ENCODE measurements around the gene ACD.

ACD gene

DNA sequence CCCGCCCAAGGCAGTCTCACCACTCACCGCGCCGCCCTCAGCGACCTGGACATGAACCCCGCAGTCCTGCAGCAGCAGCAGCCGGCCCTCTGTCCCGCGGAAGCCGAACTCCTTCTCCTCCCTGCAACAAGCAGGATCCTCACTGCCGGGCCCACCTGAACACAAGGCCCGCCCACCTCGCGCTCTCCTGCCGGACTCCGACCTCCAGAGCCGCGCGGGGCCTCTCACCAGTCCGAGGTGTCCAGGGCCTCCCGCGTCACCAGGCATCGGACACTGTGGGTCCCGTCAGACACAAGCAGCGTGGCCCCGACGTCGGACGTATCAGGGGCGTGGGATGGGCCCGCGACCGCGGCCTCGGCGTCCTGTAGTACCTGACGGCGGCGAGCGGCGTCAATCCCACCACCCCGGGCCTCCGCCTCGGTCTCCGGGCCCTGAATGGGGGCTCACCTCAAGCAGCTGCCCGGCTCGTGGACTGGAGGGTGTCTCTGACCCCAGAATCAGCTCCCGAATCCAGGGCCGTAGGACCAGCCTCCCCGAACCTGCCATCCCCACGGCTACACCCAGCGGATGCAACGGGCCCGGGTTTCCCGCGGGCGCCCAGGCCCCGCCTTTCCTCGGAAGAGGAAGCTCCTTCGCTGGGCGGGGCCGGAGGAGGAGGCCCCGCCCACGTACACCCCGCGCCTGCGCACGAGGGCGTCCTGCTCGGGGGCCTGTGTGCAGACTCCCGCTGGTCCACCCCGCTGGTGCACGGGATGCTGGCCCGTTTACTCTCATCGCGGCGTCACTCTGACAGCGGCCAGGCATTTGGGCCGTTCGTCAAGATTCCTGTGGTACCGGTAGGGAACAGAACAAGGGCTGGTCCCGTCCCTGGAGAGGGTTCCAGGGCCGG, at the start of gene ACD (continued):
- no peak for TF ChIP-seq MEIS1 (CRISPR knock-in tag; IDR thresholded peaks at IDR 0.05; ENCODE audit: borderline replicate concordance)
- no peak for TF ChIP-seq ZNF548 (tag by site-specific recombination; IDR thresholded peaks at IDR 0.05)
- no peak for TF ChIP-seq WT1 (tag by site-specific recombination; IDR thresholded peaks at IDR 0.05)
- no peak for TF ChIP-seq ZNF311 (tag by site-specific recombination; IDR thresholded peaks at IDR 0.05; ENCODE audit: borderline replicate concordance)
- peak; percentile 77 for TF ChIP-seq ZNF777 (tag by site-specific recombination; IDR thresholded peaks at IDR 0.05; ENCODE audit: borderline replicate concordance)
- no peak for TF ChIP-seq ZNF660 (tag by site-specific recombination; IDR thresholded peaks at IDR 0.05)
- peak; percentile 87 for TF ChIP-seq ZIC2 (tag by site-specific recombination; IDR thresholded peaks at IDR 0.05)
- no peak for TF ChIP-seq ZNF426 (tag by site-specific recombination; IDR thresholded peaks at IDR 0.05)
- no peak for TF ChIP-seq ZNF354C (tag by site-specific recombination; IDR thresholded peaks at IDR 0.05; ENCODE audit: borderline replicate concordance, low read depth)
- TF ChIP-seq PRDM1 (tag by site-specific recombination; IDR thresholded peaks at IDR 0.05), result no peak
- peak; percentile 46; the same call in 1 of the 2 replicates for TF ChIP-seq ZBTB11 (tag by site-specific recombination; conservative IDR thresholded peaks at IDR 0.05; ENCODE audit: low read depth)
- no peak for TF ChIP-seq ZNF274 (IDR thresholded peaks at IDR 0.05; ENCODE audit: low read length)
- TF ChIP-seq ZNF274 (tag by site-specific recombination; IDR thresholded peaks at IDR 0.05; ENCODE audit: borderline replicate concordance), result no peak
- no peak for TF ChIP-seq ZNF785 (tag by site-specific recombination; IDR thresholded peaks at IDR 0.05)
- TF ChIP-seq TCF7L2 (IDR thresholded peaks at IDR 0.05; ENCODE audit: borderline replicate concordance, low read depth, low read length), result no peak
- TF ChIP-seq, protein P1, sequence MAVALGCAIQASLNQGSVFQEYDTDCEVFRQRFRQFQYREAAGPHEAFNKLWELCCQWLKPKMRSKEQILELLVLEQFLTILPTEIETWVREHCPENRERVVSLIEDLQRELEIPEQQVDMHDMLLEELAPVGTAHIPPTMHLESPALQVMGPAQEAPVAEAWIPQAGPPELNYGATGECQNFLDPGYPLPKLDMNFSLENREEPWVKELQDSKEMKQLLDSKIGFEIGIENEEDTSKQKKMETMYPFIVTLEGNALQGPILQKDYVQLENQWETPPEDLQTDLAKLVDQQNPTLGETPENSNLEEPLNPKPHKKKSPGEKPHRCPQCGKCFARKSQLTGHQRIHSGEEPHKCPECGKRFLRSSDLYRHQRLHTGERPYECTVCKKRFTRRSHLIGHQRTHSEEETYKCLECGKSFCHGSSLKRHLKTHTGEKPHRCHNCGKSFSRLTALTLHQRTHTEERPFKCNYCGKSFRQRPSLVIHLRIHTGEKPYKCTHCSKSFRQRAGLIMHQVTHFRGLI (tag by site-specific recombination; IDR thresholded peaks at IDR 0.05), result no peak
- TF ChIP-seq ZNF645 (tag by site-specific recombination; IDR thresholded peaks at IDR 0.05), result no peak
- TF ChIP-seq ZNF10 (tag by site-specific recombination; IDR thresholded peaks at IDR 0.05), result no peak; the same call in 1 of the 2 replicates
- TF ChIP-seq SP3 (tag by site-specific recombination; IDR thresholded peaks at IDR 0.05), result peak; percentile 86
- no peak for TF ChIP-seq ZNF621 (tag by site-specific recombination; IDR thresholded peaks at IDR 0.05)
- 0 out of 2 replicates have a peak, but pooled peaks have one; percentile 8 for TF ChIP-seq KLF10 (tag by site-specific recombination; IDR thresholded peaks at IDR 0.05)
- no peak for TF ChIP-seq ZNF677 (tag by site-specific recombination; IDR thresholded peaks at IDR 0.05)
- no peak for TF ChIP-seq ZNF138 (tag by site-specific recombination; IDR thresholded peaks at IDR 0.05; ENCODE audit: borderline replicate concordance)
- no peak for TF ChIP-seq ZNF169 (tag by site-specific recombination; IDR thresholded peaks at IDR 0.05)
- no peak for TF ChIP-seq FEZF1 (tag by site-specific recombination; IDR thresholded peaks at IDR 0.05)
- no peak for TF ChIP-seq ZNF768 (tag by site-specific recombination; IDR thresholded peaks at IDR 0.05)
- peak; percentile 29; the same call in 1 of the 2 replicates for TF ChIP-seq ZFHX2 (tag by site-specific recombination; conservative IDR thresholded peaks at IDR 0.05)
- TF ChIP-seq, protein P2, sequence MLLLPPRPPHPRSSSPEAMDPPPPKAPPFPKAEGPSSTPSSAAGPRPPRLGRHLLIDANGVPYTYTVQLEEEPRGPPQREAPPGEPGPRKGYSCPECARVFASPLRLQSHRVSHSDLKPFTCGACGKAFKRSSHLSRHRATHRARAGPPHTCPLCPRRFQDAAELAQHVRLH (tag by site-specific recombination; IDR thresholded peaks at IDR 0.05), result no peak
- TF ChIP-seq, protein P3, sequence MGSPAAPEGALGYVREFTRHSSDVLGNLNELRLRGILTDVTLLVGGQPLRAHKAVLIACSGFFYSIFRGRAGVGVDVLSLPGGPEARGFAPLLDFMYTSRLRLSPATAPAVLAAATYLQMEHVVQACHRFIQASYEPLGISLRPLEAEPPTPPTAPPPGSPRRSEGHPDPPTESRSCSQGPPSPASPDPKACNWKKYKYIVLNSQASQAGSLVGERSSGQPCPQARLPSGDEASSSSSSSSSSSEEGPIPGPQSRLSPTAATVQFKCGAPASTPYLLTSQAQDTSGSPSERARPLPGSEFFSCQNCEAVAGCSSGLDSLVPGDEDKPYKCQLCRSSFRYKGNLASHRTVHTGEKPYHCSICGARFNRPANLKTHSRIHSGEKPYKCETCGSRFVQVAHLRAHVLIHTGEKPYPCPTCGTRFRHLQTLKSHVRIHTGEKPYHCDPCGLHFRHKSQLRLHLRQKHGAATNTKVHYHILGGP (tag by site-specific recombination; IDR thresholded peaks at IDR 0.05), result no peak
- TF ChIP-seq ZNF473 (tag by site-specific recombination; IDR thresholded peaks at IDR 0.05), result no peak
- no peak for TF ChIP-seq ZNF76 (tag by site-specific recombination; IDR thresholded peaks at IDR 0.05; ENCODE audit: borderline replicate concordance, low read depth)
- TF ChIP-seq ZNF501 (tag by site-specific recombination; IDR thresholded peaks at IDR 0.05), result no peak
- no peak; the same call in 1 of the 2 replicates for TF ChIP-seq ZNF335 (tag by site-specific recombination; conservative IDR thresholded peaks at IDR 0.05)

Measured in HEK293 (cell line).